DMS53 (cell line): ENCODE data around the gene CD207.

ENCODE experiments used
- DNase-seq: peaks from one replicate; lab custom pipeline; 2025; lab: John Stamatoyannopoulos, UW

The CD207 gene

GRCh38 chr2:70793450-70793849, 42.2 kb downstream of the CD207 start:
- no peak for DNase-seq

GRCh38 chr2:70790136-70790828, 45.3 kb downstream of the CD207 start, which contains the start of gene FIGLA:
Gene FIGLA, minus strand, starts transcription at chr2:70790643. Its CDS starts 5 bp downstream, at chr2:70790638.
- DNase-seq = peak; percentile 71

- peak; percentile 87 for DNase-seq
These were observed 46.1 kb downstream of the CD207 start for GRCh38 chr2:70789304-70790135.

GRCh38 chr2:70785137-70785911, 50.3 kb downstream of the CD207 start:
- peak; percentile 77 for DNase-seq

- DNase-seq = no peak
These were observed 51.3 kb downstream of the CD207 start for GRCh38 chr2:70784320-70784719.
